ENCODE results near the gene MTUS2.

MTUS2 gene

GRCh38 chr13:29496241-29496712 is 676.1 kb downstream of the MTUS2 start:
- Histone ChIP-seq H3K9ac (ENCODE audit: low read depth, low read length) (no peak overlapping the region), H3K4me1 (ENCODE audit: insufficient read depth, low read length) (no peaks in the 10 kb centered on the region), H2AFZ (ENCODE audit: low read depth, low read length) (no peak overlapping the region), H3K79me2 (ENCODE audit: insufficient read depth, low read length) (no peaks in the 10 kb centered on the region), H3K27me3 (ENCODE audit: insufficient read depth, low read length, poor library complexity) (no peaks in the 10 kb centered on the region), H4K20me1 (ENCODE audit: insufficient read depth, low read length) (no peaks in the 10 kb centered on the region), H3K36me3 (ENCODE audit: insufficient read depth, low read length) (peaks cover 42% of the 10 kb centered on the region), H3K4me3 (ENCODE audit: low read depth in 1 of 2, low read length in 2 of 2) (no peak overlapping the region), H3K4me2 (ENCODE audit: insufficient read depth, low read length) (no peak overlapping the region), H3K27ac (ENCODE audit: low read length) (no peak overlapping the region), H3K9me3 (ENCODE audit: insufficient read depth, low read length, severe bottlenecking) (no peaks in the 10 kb centered on the region)
- ATAC-seq (ENCODE audit: insufficient read depth, low read depth) (no peak), DNase-seq (no peak)
- TF ChIP-seq CTCF (IDR thresholded peaks at IDR 0.05; ENCODE audit: borderline replicate concordance, extremely low read depth, low read length, poor library complexity, severe bottlenecking) (no peak), EZH2 (IDR thresholded peaks at IDR 0.05; ENCODE audit: borderline replicate concordance, low read depth, low read length, severe bottlenecking) (no peak)

GRCh38 chr13:29497137-29497654 is 677.1 kb downstream of the MTUS2 start:
- Histone ChIP-seq H3K36me3 (ENCODE audit: insufficient read depth, low read length) (peaks cover 41% of the 10 kb centered on the region), H3K27me3 (ENCODE audit: insufficient read depth, low read length, poor library complexity) (no peaks in the 10 kb centered on the region)
- TF ChIP-seq CTCF (IDR thresholded peaks at IDR 0.05; ENCODE audit: borderline replicate concordance, extremely low read depth, low read length, poor library complexity, severe bottlenecking): no peak
- TF ChIP-seq EZH2 (IDR thresholded peaks at IDR 0.05; ENCODE audit: borderline replicate concordance, low read depth, low read length, severe bottlenecking): no peak

GRCh38 chr13:29498426-29499040 is 678.4 kb downstream of the MTUS2 start:
- H3K4me1 ChIP-seq (ENCODE audit: insufficient read depth, low read length): no peaks in the 10 kb centered on the region
- ATAC-seq (ENCODE audit: insufficient read depth, low read depth) (no peak), DNase-seq (no peak)
- H3K4me3 ChIP-seq (ENCODE audit: low read depth in 1 of 2, low read length in 2 of 2): no peak overlapping the region
- no peak overlapping the region for H3K4me2 ChIP-seq (ENCODE audit: insufficient read depth, low read length)
- peaks cover 45% of the 10 kb centered on the region for H3K36me3 ChIP-seq (ENCODE audit: insufficient read depth, low read length)
- no peak overlapping the region for H3K27ac ChIP-seq (ENCODE audit: low read length)
- H4K20me1 ChIP-seq (ENCODE audit: insufficient read depth, low read length): peaks cover 4% of the 10 kb centered on the region; the same call in 1 of the 2 replicates
- no peaks in the 10 kb centered on the region for H3K79me2 ChIP-seq (ENCODE audit: insufficient read depth, low read length)
- H3K9me3 ChIP-seq (ENCODE audit: insufficient read depth, low read length, severe bottlenecking): no peaks in the 10 kb centered on the region
- TF ChIP-seq CTCF (IDR thresholded peaks at IDR 0.05; ENCODE audit: borderline replicate concordance, extremely low read depth, low read length, poor library complexity, severe bottlenecking): no peak
- no peak for TF ChIP-seq EZH2 (IDR thresholded peaks at IDR 0.05; ENCODE audit: borderline replicate concordance, low read depth, low read length, severe bottlenecking)
- H3K27me3 ChIP-seq (ENCODE audit: insufficient read depth, low read length, poor library complexity): no peaks in the 10 kb centered on the region
- H2AFZ ChIP-seq (ENCODE audit: low read depth, low read length): no peak overlapping the region
- H3K9ac ChIP-seq (ENCODE audit: low read depth, low read length): no peak overlapping the region

More at GRCh38 chr13:29497137-29497654, 677.1 kb downstream of the MTUS2 start:
- no peaks in the 10 kb centered on the region for H3K4me1 ChIP-seq (ENCODE audit: insufficient read depth, low read length)
- H3K27ac ChIP-seq (ENCODE audit: low read length): no peak overlapping the region
- no peak overlapping the region for H3K4me3 ChIP-seq (ENCODE audit: low read depth in 1 of 2, low read length in 2 of 2)
- no peaks in the 10 kb centered on the region for H3K9me3 ChIP-seq (ENCODE audit: insufficient read depth, low read length, severe bottlenecking)
- ATAC-seq (ENCODE audit: insufficient read depth, low read depth): no peak
- DNase-seq: no peak
- no peak overlapping the region for H3K4me2 ChIP-seq (ENCODE audit: insufficient read depth, low read length)
- no peak overlapping the region for H3K9ac ChIP-seq (ENCODE audit: low read depth, low read length)
- no peaks in the 10 kb centered on the region for H3K79me2 ChIP-seq (ENCODE audit: insufficient read depth, low read length)
- H2AFZ ChIP-seq (ENCODE audit: low read depth, low read length): no peak overlapping the region
- peaks cover 4% of the 10 kb centered on the region; the same call in 1 of the 2 replicates for H4K20me1 ChIP-seq (ENCODE audit: insufficient read depth, low read length)

Data from DND-41 (cell line).